ENCODE measurements around the gene TYMS. TPM values are rescaled to one million over a fixed set of nuclear protein-coding genes. Genes with fewer than 3 reads are reported as not detected.

The TYMS gene
- polyA plus RNA-seq, 1 donor from 2014 or later, result 1.0 TPM

DNA sequence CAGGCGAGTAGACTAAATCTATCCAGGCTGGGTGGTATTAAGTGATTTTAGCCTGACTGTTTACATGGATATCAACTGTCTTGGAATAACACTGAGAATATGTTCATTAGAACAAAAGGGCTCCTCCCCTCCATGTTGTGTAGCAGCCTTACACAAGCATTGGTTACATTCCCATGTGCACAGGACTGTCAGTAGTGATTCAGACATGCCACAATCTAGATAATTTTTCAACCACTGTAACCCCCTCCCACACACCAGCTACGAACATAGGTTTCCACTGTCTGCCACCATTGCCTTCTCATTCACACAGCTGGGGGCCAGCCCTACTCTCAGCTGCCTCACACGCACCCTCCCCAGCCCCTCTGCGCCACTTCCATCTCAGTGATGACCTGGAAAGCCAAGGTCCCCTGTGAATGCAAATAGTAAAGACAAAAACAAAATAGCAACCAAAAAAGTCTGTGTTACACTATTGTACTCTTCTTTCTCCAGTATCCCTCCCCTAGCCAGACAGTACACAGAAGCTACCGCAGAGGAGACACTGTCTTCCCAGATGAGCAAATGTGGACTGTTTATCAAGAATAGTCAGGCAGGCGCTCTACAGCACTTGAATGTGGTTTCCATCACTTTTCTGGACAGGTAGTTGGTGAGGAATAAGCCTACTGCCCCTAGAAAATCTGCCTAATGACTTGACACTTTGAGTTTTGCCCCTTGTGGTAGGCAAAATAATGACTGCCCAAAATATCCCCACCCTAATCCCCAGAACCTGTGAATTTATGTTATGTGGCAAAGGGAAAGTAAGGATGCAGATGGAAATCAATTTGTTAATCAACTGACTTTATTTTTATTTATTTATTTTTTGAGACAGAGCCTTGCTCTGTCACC lies 27.9 kb upstream of the TYMS start:
- peaks cover 0 to 3% (median 0%) of the 10 kb centered on the region in 3 donors for H3K9me3 Mint-ChIP-seq
- H3K27ac Mint-ChIP-seq, result peak overlapping the region in 1 of 3 donors; percentile 65
- no peaks in the 10 kb centered on the region for H3K36me3 Mint-ChIP-seq
- peaks cover 6% of the 10 kb centered on the region for H3K27me3 Mint-ChIP-seq
- no peak overlapping the region for H3K4me3 Mint-ChIP-seq
- H3K4me1 Mint-ChIP-seq, result no peaks in the 10 kb centered on the region

DNA sequence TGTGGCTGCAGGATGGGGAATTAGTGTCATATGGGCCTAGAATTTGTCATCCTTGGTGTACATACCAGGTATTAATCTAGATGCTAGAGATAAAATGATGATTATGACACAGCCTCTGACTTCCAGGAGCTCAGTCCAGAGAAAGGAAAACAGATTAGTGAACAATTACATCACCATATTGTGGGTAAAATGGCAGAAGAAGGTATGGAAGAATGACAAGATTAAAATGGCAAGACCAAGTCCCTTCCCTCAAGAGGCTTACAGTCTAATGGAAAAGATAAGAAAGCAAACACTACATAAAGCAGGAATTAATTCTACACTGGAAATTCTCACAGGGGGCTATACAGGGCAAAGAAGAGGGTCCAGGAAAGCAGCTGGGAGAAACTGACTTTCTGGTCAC lies 25.9 kb upstream of the TYMS start:
- Mint-ChIP-seq H3K27ac (no peak overlapping the region), H3K4me3 (no peak overlapping the region), H3K36me3 (no peaks in the 10 kb centered on the region), H3K9me3 (peaks cover 0 to 3% (median 0%) of the 10 kb centered on the region in 3 donors), H3K27me3 (peaks cover 3% of the 10 kb centered on the region), H3K4me1 (no peaks in the 10 kb centered on the region)

- no peak overlapping the region for H3K27ac Mint-ChIP-seq
- no peaks in the 10 kb centered on the region for H3K4me1 Mint-ChIP-seq
- peaks cover 2% of the 10 kb centered on the region for H3K36me3 Mint-ChIP-seq
- peaks cover 3% of the 10 kb centered on the region for H3K27me3 Mint-ChIP-seq
- no peak overlapping the region for H3K4me3 Mint-ChIP-seq
- H3K9me3 Mint-ChIP-seq, result peaks cover 0 to 3% (median 0%) of the 10 kb centered on the region in 3 donors
These were observed 22.9 kb upstream of the TYMS start for GRCh38 chr18:634551-635045.

DNA sequence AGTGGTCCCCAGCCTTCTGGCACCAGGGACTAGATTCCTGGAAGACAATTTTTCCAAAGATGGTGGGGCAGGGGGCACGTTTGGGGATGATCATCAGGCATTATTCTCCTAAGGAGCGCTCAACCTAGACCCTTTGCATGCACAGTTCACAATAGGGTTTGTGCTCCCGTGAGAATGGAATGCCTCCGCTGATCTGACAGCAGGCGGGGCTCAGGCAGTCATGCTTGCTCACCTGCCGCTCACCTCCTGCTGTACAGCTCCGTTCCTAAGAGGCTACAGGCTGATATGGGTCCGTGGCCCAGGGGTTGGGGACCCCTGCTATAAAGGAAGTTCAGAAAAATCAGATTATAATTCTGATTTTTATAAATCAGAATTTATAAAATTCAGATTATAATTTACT lies 22.3 kb upstream of the TYMS start:
- Mint-ChIP-seq H3K4me3 (no peak overlapping the region), H3K9me3 (peaks cover 0 to 3% (median 0%) of the 10 kb centered on the region in 3 donors), H3K36me3 (peaks cover 2% of the 10 kb centered on the region), H3K27me3 (peaks cover 3% of the 10 kb centered on the region), H3K4me1 (no peaks in the 10 kb centered on the region), H3K27ac (no peak overlapping the region)

DNA sequence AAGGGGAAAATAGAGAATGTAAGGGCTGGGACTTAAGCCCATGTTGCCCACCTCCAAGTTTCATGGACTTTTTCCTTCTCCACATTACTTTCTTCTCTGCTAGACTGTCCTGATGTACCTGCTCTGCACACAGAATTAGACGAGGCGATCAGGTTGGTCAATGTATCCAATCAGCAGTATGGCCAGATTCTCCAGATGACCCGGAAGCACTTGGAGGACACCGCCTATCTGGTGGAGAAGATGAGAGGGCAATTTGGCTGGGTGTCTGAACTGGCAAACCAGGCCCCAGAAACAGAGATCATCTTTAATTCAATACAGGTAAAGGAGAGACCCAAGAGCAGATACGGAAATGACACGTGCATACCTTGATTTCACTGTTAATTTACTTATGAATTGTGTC lies 16.2 kb upstream of the TYMS start:
- Mint-ChIP-seq H3K4me3 (no peak overlapping the region), H3K36me3 (peaks cover 2% of the 10 kb centered on the region), H3K27me3 (peaks cover 2% of the 10 kb centered on the region), H3K4me1 (no peaks in the 10 kb centered on the region), H3K27ac (no peak overlapping the region), H3K9me3 (no peaks in the 10 kb centered on the region)

DNA sequence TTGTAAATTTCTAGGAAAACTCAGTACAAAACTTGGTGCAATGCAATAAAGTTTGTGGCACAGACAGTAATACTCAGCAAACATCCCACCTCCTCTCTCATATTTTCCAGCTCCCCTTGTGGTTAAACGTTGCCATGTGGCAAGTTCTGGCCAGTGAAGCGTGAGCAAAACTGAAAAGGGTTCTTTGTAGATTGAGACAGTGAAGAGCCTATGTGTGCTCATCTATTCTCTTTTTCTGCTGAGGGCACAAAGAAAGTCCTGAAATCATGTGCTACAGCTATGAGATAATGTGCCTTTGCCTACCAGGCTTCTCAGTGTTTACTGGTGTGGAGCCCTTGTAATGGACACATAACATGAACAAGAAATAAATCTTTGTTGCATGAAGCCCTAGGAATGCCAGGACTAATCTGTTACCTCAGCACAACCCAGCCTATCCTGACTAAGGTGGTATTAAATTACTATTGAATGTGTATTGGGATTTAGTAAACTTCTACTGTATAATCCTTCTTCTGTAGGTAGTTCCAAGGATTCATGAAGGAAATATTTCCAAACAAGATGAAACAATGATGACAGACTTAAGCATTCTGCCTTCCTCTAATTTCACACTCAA lies 13.0 kb upstream of the TYMS start:
- Mint-ChIP-seq H3K27ac (no peak overlapping the region), H3K4me3 (no peak overlapping the region), H3K9me3 (no peaks in the 10 kb centered on the region), H3K4me1 (no peaks in the 10 kb centered on the region), H3K27me3 (no peaks in the 10 kb centered on the region), H3K36me3 (no peaks in the 10 kb centered on the region)

DNA sequence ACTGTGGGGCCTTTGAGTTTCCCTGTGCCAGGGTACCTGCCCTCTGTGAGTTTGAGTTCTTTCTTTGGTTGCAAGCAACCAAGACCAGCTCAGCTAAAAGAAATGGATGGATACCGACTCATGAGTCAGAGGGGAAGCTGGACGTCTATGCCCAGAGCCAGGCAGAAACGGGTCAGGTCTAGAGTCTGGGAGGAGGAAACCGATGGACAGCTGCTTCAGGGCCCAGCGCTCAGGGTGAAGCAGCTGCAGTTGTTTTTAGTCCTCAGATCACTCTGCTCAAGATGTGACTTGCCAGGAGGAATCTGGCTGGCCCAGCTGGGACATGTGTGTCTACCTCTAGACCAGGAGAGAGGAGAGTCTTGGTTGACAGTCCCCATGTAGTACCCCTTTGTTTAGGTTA lies 10.1 kb upstream of the TYMS start:
- H3K27ac Mint-ChIP-seq, result peak overlapping the region in 1 of 3 donors; percentile 17
- H3K9me3 Mint-ChIP-seq, result no peaks in the 10 kb centered on the region
- no peaks in the 10 kb centered on the region for H3K36me3 Mint-ChIP-seq
- no peak overlapping the region for H3K4me3 Mint-ChIP-seq
- H3K27me3 Mint-ChIP-seq, result no peaks in the 10 kb centered on the region
- H3K4me1 Mint-ChIP-seq, result peaks cover 3 to 5% (median 4%) of the 10 kb centered on the region in 3 donors

- no peak overlapping the region for H3K27ac Mint-ChIP-seq
- peaks cover 2% of the 10 kb centered on the region for H3K27me3 Mint-ChIP-seq
- H3K4me3 Mint-ChIP-seq, result no peak overlapping the region
- H3K36me3 Mint-ChIP-seq, result no peaks in the 10 kb centered on the region
- H3K4me1 Mint-ChIP-seq, result peaks cover 3 to 5% (median 4%) of the 10 kb centered on the region in 3 donors
- no peaks in the 10 kb centered on the region for H3K9me3 Mint-ChIP-seq
These were observed 8.1 kb upstream of the TYMS start for GRCh38 chr18:649341-649740.

DNA sequence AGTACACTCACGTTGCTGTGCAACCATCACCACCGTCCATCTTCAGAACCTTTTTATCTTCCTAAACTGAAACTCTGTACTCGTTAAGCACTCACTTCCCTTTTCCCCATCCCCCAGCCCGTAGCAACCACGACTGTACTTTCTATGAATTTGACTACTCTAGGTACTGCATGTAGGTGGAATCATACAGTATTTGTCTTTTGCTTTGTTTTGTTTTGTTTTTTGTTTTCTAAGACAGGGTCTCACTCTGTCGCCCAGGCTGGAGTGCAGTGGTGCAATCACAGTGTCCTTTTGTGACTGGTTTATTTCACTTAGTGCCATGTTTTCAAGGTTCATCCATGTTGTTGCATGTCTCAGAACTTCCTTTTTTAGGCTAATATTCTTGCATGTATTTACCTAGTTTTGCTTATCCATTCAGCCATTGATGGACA lies 7.0 kb upstream of the TYMS start:
- H3K9me3 Mint-ChIP-seq, result peaks cover 0 to 2% (median 0%) of the 10 kb centered on the region in 3 donors
- H3K36me3 Mint-ChIP-seq, result no peaks in the 10 kb centered on the region
- peak overlapping the region in 2 of 3 donors; percentile 4 to 6 for H3K27ac Mint-ChIP-seq
- H3K4me3 Mint-ChIP-seq, result peak overlapping the region in 3 of 4 donors; percentile 5 to 51 (median 44)
- H3K4me1 Mint-ChIP-seq, result peaks cover 3 to 5% (median 4%) of the 10 kb centered on the region in 3 donors
- peaks cover 4% of the 10 kb centered on the region for H3K27me3 Mint-ChIP-seq

- no peaks in the 10 kb centered on the region for H3K36me3 Mint-ChIP-seq
- H3K27me3 Mint-ChIP-seq, result peaks cover 7% of the 10 kb centered on the region
- H3K4me3 Mint-ChIP-seq, result no peak overlapping the region
- H3K4me1 Mint-ChIP-seq, result peaks cover 3 to 8% (median 6%) of the 10 kb centered on the region in 3 donors
- no peak overlapping the region for H3K27ac Mint-ChIP-seq
- peaks cover 0 to 4% (median 0%) of the 10 kb centered on the region in 3 donors for H3K9me3 Mint-ChIP-seq
These were observed 5.3 kb upstream of the TYMS start for GRCh38 chr18:652131-652530.

DNA sequence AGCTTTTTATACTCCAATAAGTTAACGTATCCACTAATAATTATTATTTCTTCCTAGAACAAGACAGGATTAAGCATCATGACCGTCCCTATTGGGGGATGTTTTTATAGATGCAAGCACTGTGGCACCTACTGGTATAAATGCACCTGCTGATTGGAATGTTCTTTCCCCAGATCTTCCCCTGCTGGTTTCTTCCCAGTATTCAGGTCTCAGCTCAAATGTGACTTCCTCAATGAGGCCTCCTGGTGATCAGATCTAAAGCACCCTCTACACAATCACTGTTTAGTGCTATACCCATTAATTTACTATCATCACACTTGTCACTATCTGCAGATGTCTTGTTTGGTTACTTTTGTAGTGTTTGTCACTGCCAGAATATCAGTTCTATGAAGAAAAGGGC lies 3.9 kb upstream of the TYMS start:
- Mint-ChIP-seq H3K36me3 (no peaks in the 10 kb centered on the region), H3K9me3 (peaks cover 0 to 4% (median 0%) of the 10 kb centered on the region in 3 donors), H3K4me1 (peaks cover 3 to 10% (median 7%) of the 10 kb centered on the region in 3 donors), H3K27ac (no peak overlapping the region), H3K27me3 (peaks cover 7% of the 10 kb centered on the region), H3K4me3 (no peak overlapping the region)

DNA sequence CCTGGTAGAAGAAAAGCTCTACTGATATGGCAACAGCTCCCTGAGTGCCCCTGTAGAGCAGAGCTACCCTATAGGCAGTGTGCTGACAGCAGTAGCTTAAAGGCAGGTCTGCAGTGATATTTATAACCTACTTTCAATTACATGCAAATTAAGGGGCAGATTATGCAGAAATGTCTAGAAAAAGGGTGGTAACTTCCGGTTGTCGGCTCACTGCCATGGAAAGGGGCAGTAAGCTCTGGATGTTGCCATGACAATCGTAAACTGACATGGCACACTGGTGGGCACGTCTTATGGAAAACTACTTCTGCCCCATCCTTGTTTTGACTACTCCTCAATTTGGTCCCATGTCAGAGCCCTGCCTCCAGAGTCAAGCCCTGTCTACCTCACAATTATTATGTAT lies 2.9 kb upstream of the TYMS start:
- Mint-ChIP-seq H3K9me3 (peaks cover 0 to 4% (median 0%) of the 10 kb centered on the region in 3 donors), H3K27ac (no peak overlapping the region), H3K4me1 (peaks cover 3 to 13% (median 10%) of the 10 kb centered on the region in 3 donors), H3K27me3 (peaks cover 14% of the 10 kb centered on the region), H3K36me3 (no peaks in the 10 kb centered on the region), H3K4me3 (peak overlapping the region in 1 of 4 donors; percentile 39)

DNA sequence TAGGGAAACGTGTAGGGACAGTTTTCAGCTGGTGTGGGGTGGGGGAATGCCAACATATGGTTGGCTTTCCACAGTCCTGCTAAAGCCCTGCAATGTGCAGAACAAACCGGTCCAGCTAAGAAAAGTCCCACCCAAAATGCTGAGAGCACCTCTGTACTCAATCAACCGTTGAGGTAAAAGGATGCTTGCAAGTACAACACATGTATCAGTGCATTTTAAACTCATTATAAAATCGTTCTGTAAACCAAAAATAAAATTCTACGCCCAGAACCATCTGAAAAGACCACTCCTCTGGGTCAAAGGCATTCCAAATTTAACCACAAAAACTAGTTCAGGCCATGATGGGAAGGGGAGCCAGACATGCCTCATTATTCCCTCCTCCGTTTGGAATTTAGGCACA lies 2.0 kb upstream of the TYMS start:
- Mint-ChIP-seq H3K4me3 (peak overlapping the region in 2 of 4 donors; percentile 48 to 55), H3K27me3 (peaks cover 14% of the 10 kb centered on the region), H3K27ac (no peak overlapping the region), H3K36me3 (no peaks in the 10 kb centered on the region), H3K9me3 (peaks cover 0 to 4% (median 0%) of the 10 kb centered on the region in 3 donors), H3K4me1 (peaks cover 1 to 11% (median 7%) of the 10 kb centered on the region in 3 donors)

GRCh38 chr18:658001-658946 lies 821 bp downstream of the TYMS start:
- no peaks in the 10 kb centered on the region for H3K36me3 Mint-ChIP-seq
- peaks cover 0 to 8% (median 5%) of the 10 kb centered on the region in 3 donors for H3K4me1 Mint-ChIP-seq
- peaks cover 14% of the 10 kb centered on the region for H3K27me3 Mint-ChIP-seq
- H3K9me3 Mint-ChIP-seq, result peaks cover 0 to 4% (median 0%) of the 10 kb centered on the region in 3 donors
- peak overlapping the region in 1 of 3 donors; percentile 39 for H3K27ac Mint-ChIP-seq
- peak overlapping the region; percentile 72 to 96 (median 88) for H3K4me3 Mint-ChIP-seq

Data from IgD-negative memory B cell (primary cell).